Neutrophil (primary cell): Measurements from ENCODE around the gene RAB3IL1.

Source experiments
- H3K27ac ChIP-seq: fragments of 200-600 bp; sonication (generic); 2 replicates; pipeline ENCODE4 v1.5.1; 2016; ENCODE audit warnings: mild to moderate bottlenecking, moderate library complexity
- H3K27me3 ChIP-seq: fragments of 200-600 bp; sonication (generic); 2 replicates; pipeline ENCODE4 v1.6.0; 2016; ENCODE audit warnings: mild to moderate bottlenecking
- H3K36me3 ChIP-seq: fragments of 200-600 bp; sonication (generic); 2 replicates; pipeline ENCODE4 v1.5.1; 2017
- H3K4me1 ChIP-seq, 2 experiments: fragments of 200-600 bp in 1 of 2; sonication (generic) in 1 of 2; 1 replicate in 1 of 2; 2 replicates in 1 of 2; pipeline versions ENCODE4 v1.5.1 to v1.6.1; 2013 to 2016; ENCODE audit warnings: low read depth in 1 of 2, low read length in 1 of 2, mild to moderate bottlenecking in 1 of 2, moderate library complexity in 1 of 2; ENCODE audit not compliant: control insufficient read depth in 1 of 2, insufficient read depth in 1 of 2
- H3K4me3 ChIP-seq, 2 experiments: fragments of 200-600 bp in 1 of 2; sonication (generic) in 1 of 2; 1 replicate in 1 of 2; 2 replicates in 1 of 2; pipeline ENCODE4 v1.5.1; 2013 to 2016; ENCODE audit warnings: low read depth in 1 of 2, low read length in 1 of 2, mild to moderate bottlenecking in 1 of 2, moderate library complexity in 1 of 2
- H3K9me3 ChIP-seq: fragments of 200-600 bp; sonication (generic); 2 replicates; pipeline ENCODE4 v1.5.1; 2016
- CTCF ChIP-seq: fragments of 200-600 bp; sonication (generic); IDR thresholded peaks from 2 replicates; pipeline ENCODE4 v1.5.1; 2016; ENCODE audit warnings: antibody characterized with exemption

Gene RAB3IL1

GRCh38 chr11:61848631-61849030, 68.7 kb downstream of the RAB3IL1 start:
- Histone ChIP-seq H3K36me3 (no peaks in the 10 kb centered on the region), H3K27ac (no peak overlapping the region), H3K4me3 (no peak overlapping the region), H3K27me3 (no peaks in the 10 kb centered on the region), H3K9me3 (no peaks in the 10 kb centered on the region), H3K4me1 (no peaks in the 10 kb centered on the region)
- TF ChIP-seq CTCF = no peak

- Histone ChIP-seq H3K27me3 (no peaks in the 10 kb centered on the region), H3K27ac (no peak overlapping the region), H3K4me3 (no peak overlapping the region), H3K36me3 (no peaks in the 10 kb centered on the region), H3K9me3 (no peaks in the 10 kb centered on the region), H3K4me1 (no peaks in the 10 kb centered on the region)
- TF ChIP-seq CTCF = no peak
Measured at GRCh38 chr11:61847914-61848581, 69.3 kb downstream of the RAB3IL1 start.
